Nephron progenitor cell (in vitro differentiated cells): Measurements from ENCODE around the gene TIA1.
"Not testable (repeated sequence)": the region's sequence is repeated elsewhere in the genome, so short reads cannot be mapped to it uniquely, and the experiment has no call there.

ENCODE experiments used
- DNase-seq: peaks from one replicate; pipeline ENCODE4 v3.0.0; 2021
- H3K27ac Mint-ChIP-seq: 2 replicates; pipeline ENCODE4 v1.8.0; 2021; ENCODE audit warnings: mild to moderate bottlenecking, moderate library complexity, mixed read lengths
- H3K27me3 Mint-ChIP-seq: 2 replicates; pipeline ENCODE4 v1.8.0; 2021; ENCODE audit warnings: mild to moderate bottlenecking, low read depth, mixed read lengths; ENCODE audit not compliant: poor library complexity
- H3K36me3 Mint-ChIP-seq: 2 replicates; pipeline ENCODE4 v1.8.0; 2021; ENCODE audit warnings: low read depth, mixed read lengths
- H3K4me1 Mint-ChIP-seq: 2 replicates; pipeline ENCODE4 v1.8.0; 2021; ENCODE audit warnings: mixed read lengths
- H3K4me3 Mint-ChIP-seq: 2 replicates; pipeline ENCODE4 v1.8.0; 2021; ENCODE audit warnings: mild to moderate bottlenecking, moderate library complexity, mixed read lengths
- H3K9me3 Mint-ChIP-seq: 2 replicates; pipeline ENCODE4 v1.8.0; 2021; ENCODE audit warnings: mild to moderate bottlenecking, moderate library complexity, mixed read lengths
- CTCF ChIP-seq: fragments of 200-600 bp; sonication (generic); IDR thresholded peaks from 2 replicates; pipeline ENCODE4 v1.5.0; 2021; ENCODE audit warnings: antibody characterized with exemption

Gene TIA1

GRCh38 chr2:70191244-70191735 lies 57.1 kb downstream of the TIA1 start:
- Mint-ChIP-seq H3K36me3 (no peaks in the 10 kb centered on the region), H3K27ac (peak overlapping the region; percentile 100)
- TF ChIP-seq CTCF, result no peak

GRCh38 chr2:70190418-70191243 lies 57.8 kb downstream of the TIA1 start, which contains the start of gene C2orf42:
TSS of gene C2orf42 (minus strand) at chr2:70191019. CDS start at chr2:70181985, 9,034 bp downstream.
- no peak for TF ChIP-seq CTCF
- peak; percentile 88 for DNase-seq
- peak within 1 kb of the TSS; percentile 92 for H3K4me3 Mint-ChIP-seq
- peaks cover 4% of the 10 kb centered on the region for H3K27me3 Mint-ChIP-seq
- no peaks in the 10 kb centered on the region for H3K36me3 Mint-ChIP-seq
- no peaks in the 10 kb centered on the region for H3K9me3 Mint-ChIP-seq
- H3K4me1 Mint-ChIP-seq, result peaks cover 17% of the 10 kb centered on the region
- H3K27ac Mint-ChIP-seq, result peak within 1 kb of the TSS; percentile 100

More at GRCh38 chr2:70191244-70191735, 57.1 kb downstream of the TIA1 start:
- Mint-ChIP-seq H3K27me3 (peaks cover 7% of the 10 kb centered on the region), H3K4me1 (peaks cover 17% of the 10 kb centered on the region), H3K9me3 (no peaks in the 10 kb centered on the region), H3K4me3 (peak overlapping the region; percentile 92)
- no peak for DNase-seq

GRCh38 chr2:70188460-70188859 lies 60.0 kb downstream of the TIA1 start:
- H3K27ac Mint-ChIP-seq, result no peak overlapping the region
- peak overlapping the region; percentile 17 for H3K4me3 Mint-ChIP-seq
- H3K36me3 Mint-ChIP-seq, result no peaks in the 10 kb centered on the region
- no peaks in the 10 kb centered on the region for H3K9me3 Mint-ChIP-seq
- H3K27me3 Mint-ChIP-seq, result peaks cover 4% of the 10 kb centered on the region
- no peak for DNase-seq
- no peak for TF ChIP-seq CTCF
- peaks cover 17% of the 10 kb centered on the region for H3K4me1 Mint-ChIP-seq

GRCh38 chr2:70187170-70187569 lies 61.3 kb downstream of the TIA1 start:
- H3K4me3 Mint-ChIP-seq, H3K27ac Mint-ChIP-seq, H3K9me3 Mint-ChIP-seq, H3K36me3 Mint-ChIP-seq, DNase-seq, H3K27me3 Mint-ChIP-seq: not testable (repeated sequence)
- peaks cover 17% of the 10 kb centered on the region for H3K4me1 Mint-ChIP-seq

GRCh38 chr2:70182689-70183088 lies 65.7 kb downstream of the TIA1 start:
- Mint-ChIP-seq H3K36me3 (peaks cover 14% of the 10 kb centered on the region), H3K27me3 (no peaks in the 10 kb centered on the region), H3K4me3 (no peak overlapping the region), H3K4me1 (no peaks in the 10 kb centered on the region), H3K27ac (no peak overlapping the region), H3K9me3 (no peaks in the 10 kb centered on the region)
- no peak for TF ChIP-seq CTCF
- DNase-seq, result no peak

GRCh38 chr2:70181363-70181956 lies 67.0 kb downstream of the TIA1 start:
- DNase-seq, result no peak

More at GRCh38 chr2:70181363-70181956, 67.0 kb downstream of the TIA1 start:
- H3K36me3 Mint-ChIP-seq, result peaks cover 24% of the 10 kb centered on the region
- H3K27me3 Mint-ChIP-seq, result no peaks in the 10 kb centered on the region
- no peak overlapping the region for H3K4me3 Mint-ChIP-seq
- H3K4me1 Mint-ChIP-seq, result no peaks in the 10 kb centered on the region
- H3K9me3 Mint-ChIP-seq, result no peaks in the 10 kb centered on the region
- peak overlapping the region; percentile 69 for H3K27ac Mint-ChIP-seq
- TF ChIP-seq CTCF, result no peak
